ENCODE data around the gene CILP.

GRCh38 chr15:65254356-65254755, 43.1 kb upstream of the CILP start:
- TF ChIP-seq EP300 (IDR thresholded peaks at IDR 0.05) (no peak), CTCF (IDR thresholded peaks at IDR 0.05) (no peak)

Data from stomach (tissue), 4 donors.